ENCODE data around the gene SIM2.

DNA sequence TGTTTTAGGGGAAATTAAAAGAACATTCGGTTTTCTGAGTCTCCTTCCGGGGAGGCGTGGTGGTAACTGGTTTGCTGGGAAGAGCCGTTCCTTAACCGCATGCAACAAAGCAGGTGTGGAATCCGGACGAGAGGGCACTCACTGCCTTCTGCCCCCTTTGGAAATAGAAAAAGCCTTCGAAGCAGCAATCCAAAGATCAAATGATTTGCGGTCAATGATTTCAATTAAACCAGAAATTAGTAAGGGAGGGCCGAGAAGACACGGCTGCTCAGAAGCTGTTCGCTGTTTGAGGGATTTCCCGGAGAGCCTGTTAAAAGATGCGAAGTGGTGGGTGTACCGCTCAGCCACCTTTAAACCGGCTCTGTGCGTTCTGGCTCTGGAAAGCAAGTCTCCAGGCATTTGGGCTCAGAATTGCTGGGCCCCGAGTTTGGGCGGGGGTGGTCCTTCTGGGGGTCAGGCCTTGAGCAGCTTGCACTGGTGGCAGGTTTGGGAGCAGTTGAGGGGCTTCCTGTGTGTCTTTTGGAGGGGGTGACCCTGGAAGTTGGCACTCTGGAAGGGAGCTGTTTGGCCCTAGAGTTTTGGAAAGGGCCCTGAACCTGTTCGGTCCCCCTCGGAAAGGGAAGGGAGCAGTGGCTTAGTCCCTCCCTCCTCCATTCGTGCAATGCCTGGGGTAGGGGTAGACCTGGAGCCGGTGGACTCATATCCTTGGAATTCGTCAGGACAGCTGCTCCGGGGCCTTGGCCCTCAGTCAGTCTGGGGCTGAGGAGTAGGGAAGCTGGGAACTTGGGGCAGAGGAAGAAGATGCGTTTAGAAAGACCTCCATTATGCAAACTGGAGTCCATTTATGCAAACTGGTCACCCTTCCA, 3.1 kb downstream of the SIM2 start:
- TF ChIP-seq, protein P1, sequence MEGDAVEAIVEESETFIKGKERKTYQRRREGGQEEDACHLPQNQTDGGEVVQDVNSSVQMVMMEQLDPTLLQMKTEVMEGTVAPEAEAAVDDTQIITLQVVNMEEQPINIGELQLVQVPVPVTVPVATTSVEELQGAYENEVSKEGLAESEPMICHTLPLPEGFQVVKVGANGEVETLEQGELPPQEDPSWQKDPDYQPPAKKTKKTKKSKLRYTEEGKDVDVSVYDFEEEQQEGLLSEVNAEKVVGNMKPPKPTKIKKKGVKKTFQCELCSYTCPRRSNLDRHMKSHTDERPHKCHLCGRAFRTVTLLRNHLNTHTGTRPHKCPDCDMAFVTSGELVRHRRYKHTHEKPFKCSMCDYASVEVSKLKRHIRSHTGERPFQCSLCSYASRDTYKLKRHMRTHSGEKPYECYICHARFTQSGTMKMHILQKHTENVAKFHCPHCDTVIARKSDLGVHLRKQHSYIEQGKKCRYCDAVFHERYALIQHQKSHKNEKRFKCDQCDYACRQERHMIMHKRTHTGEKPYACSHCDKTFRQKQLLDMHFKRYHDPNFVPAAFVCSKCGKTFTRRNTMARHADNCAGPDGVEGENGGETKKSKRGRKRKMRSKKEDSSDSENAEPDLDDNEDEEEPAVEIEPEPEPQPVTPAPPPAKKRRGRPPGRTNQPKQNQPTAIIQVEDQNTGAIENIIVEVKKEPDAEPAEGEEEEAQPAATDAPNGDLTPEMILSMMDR (IDR thresholded peaks at IDR 0.05) = no peak
- TF ChIP-seq EZH2 (IDR thresholded peaks at IDR 0.05; ENCODE audit: borderline replicate concordance, insufficient read depth, low read depth, low read length, poor library complexity, severe bottlenecking) = no peak

All from B cell (primary cell).